ENCODE results near the gene TAF4.

DNA sequence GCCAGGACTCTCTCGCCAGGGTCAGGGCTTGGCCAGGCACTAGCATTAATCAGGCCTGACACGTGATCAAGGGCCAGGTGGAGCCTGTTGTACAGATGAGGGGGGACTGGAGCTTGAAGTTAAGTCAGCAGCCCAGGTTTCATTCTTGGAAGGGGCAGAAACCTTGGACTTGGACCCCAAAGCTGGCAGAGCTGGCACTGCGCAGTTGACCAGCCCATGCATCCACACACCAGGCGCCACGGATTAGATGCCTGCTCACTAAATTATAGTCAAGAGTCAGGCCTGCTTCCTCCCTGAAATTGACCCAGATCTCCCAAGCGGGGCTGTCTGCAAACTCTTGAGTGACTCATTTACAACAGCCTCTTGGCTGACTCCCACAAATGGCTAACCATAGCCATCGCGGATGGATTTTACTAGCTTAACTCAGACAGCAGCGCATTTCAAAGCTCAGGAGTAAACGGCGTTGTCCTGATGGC is 4.1 kb upstream of the TAF4 start:
- TF ChIP-seq, protein P1, sequence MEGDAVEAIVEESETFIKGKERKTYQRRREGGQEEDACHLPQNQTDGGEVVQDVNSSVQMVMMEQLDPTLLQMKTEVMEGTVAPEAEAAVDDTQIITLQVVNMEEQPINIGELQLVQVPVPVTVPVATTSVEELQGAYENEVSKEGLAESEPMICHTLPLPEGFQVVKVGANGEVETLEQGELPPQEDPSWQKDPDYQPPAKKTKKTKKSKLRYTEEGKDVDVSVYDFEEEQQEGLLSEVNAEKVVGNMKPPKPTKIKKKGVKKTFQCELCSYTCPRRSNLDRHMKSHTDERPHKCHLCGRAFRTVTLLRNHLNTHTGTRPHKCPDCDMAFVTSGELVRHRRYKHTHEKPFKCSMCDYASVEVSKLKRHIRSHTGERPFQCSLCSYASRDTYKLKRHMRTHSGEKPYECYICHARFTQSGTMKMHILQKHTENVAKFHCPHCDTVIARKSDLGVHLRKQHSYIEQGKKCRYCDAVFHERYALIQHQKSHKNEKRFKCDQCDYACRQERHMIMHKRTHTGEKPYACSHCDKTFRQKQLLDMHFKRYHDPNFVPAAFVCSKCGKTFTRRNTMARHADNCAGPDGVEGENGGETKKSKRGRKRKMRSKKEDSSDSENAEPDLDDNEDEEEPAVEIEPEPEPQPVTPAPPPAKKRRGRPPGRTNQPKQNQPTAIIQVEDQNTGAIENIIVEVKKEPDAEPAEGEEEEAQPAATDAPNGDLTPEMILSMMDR (IDR thresholded peaks at IDR 0.05) = no peak
- no peak for TF ChIP-seq POLR2A (IDR thresholded peaks at IDR 0.05)
